ENCODE results near the gene C22orf39. TPM values are rescaled to one million over a fixed set of nuclear protein-coding genes. Genes with fewer than 3 reads are reported as not detected.

C22orf39 gene
- total RNA-seq, 4 donors from 2014 or later: 157 to 182 (median 178) TPM

GRCh38 chr22:19480789-19481188 is 33.3 kb upstream of the C22orf39 start:
- Histone ChIP-seq H3K27me3 (no peaks in the 10 kb centered on the region), H3K4me3 (no peak overlapping the region), H3K36me3 (no peaks in the 10 kb centered on the region), H3K27ac (no peak overlapping the region), H3K9me3 (no peaks in the 10 kb centered on the region), H3K4me1 (peaks cover 26 to 28% of the 10 kb centered on the region in 2 donors)
- DNase-seq (no peak), ATAC-seq (no peak)
- no peak for TF ChIP-seq POLR2A (IDR thresholded peaks at IDR 0.05)
- TF ChIP-seq, protein P1, sequence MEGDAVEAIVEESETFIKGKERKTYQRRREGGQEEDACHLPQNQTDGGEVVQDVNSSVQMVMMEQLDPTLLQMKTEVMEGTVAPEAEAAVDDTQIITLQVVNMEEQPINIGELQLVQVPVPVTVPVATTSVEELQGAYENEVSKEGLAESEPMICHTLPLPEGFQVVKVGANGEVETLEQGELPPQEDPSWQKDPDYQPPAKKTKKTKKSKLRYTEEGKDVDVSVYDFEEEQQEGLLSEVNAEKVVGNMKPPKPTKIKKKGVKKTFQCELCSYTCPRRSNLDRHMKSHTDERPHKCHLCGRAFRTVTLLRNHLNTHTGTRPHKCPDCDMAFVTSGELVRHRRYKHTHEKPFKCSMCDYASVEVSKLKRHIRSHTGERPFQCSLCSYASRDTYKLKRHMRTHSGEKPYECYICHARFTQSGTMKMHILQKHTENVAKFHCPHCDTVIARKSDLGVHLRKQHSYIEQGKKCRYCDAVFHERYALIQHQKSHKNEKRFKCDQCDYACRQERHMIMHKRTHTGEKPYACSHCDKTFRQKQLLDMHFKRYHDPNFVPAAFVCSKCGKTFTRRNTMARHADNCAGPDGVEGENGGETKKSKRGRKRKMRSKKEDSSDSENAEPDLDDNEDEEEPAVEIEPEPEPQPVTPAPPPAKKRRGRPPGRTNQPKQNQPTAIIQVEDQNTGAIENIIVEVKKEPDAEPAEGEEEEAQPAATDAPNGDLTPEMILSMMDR (IDR thresholded peaks at IDR 0.05 in 4 of 5, conservative IDR thresholded peaks at IDR 0.05 in 1 of 5): no peak
- in situ Hi-C loops (cut with MboI; ENCODE audit: low sequenced_read_pairs in 4 of 4) (loop anchor here in 1 of 4 donors (10.0 kb wide), 1 partner anchor 144 kb away; no protein-coding TSS in a partner anchor), intact Hi-C loops (cut with DNase I; ENCODE audit: low total_unique reads) (no loop called here)

DNA sequence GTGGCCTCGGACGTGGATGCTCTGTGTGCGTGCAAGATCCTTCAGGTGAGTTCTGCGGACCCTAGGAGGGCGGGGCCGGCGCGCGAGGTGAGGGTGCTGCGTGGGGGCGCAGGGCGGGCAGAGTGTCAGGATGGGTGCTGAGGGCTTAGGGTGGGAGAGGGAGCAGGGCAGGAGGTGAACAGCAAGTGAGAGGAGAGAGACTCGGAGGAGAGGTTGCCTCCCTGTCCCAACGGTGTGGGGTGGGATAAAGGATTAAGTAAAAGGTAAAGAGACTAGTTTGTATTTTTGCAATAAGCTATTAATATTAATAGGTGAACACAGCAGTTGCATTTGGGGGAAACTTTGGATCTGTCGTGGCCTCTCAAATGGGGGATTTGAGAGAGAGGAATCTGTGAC is 32.7 kb upstream of the C22orf39 start:
- Histone ChIP-seq H3K27ac (no peak overlapping the region), H3K27me3 (no peaks in the 10 kb centered on the region), H3K4me3 (peak overlapping the region; percentile 63 to 78 (median 68)), H3K4me1 (peaks cover 32 to 33% of the 10 kb centered on the region in 2 donors), H3K36me3 (peaks cover 0 to 4% of the 10 kb centered on the region in 2 donors), H3K9me3 (no peaks in the 10 kb centered on the region)
- intact Hi-C loops (cut with DNase I; ENCODE audit: low total_unique reads): no loop called here
- in situ Hi-C loops (cut with MboI; ENCODE audit: low sequenced_read_pairs in 4 of 4): loop anchor here in 1 of 4 donors (10.0 kb wide), 1 partner anchor 145 kb away; no protein-coding TSS in a partner anchor
- ATAC-seq (no peak), DNase-seq (no peak)
- TF ChIP-seq POLR2A (IDR thresholded peaks at IDR 0.05): no peak
- TF ChIP-seq, protein P1 (IDR thresholded peaks at IDR 0.05 in 4 of 5, conservative IDR thresholded peaks at IDR 0.05 in 1 of 5): no peak

- H3K4me3 ChIP-seq: peak within 1 kb of the TSS; percentile 63 to 78 (median 70)
- in situ Hi-C loops (cut with MboI; ENCODE audit: low sequenced_read_pairs in 4 of 4): loop anchor here in 1 of 4 donors (10.0 kb wide), 1 partner anchor 145 kb away; no protein-coding TSS in a partner anchor
- H3K27me3 ChIP-seq: no peaks in the 10 kb centered on the region
- ATAC-seq (peak; percentile 92 to 95), DNase-seq (peak; percentile 96 to 97)
- intact Hi-C loops (cut with DNase I; ENCODE audit: low total_unique reads): loop anchor here (1.0 to 2.0 kb wide), 7 partner anchors 32 to 357 kb away; partner anchors contain the start of genes C22orf39, CLTCL1, DGCR2 and ESS2
- peak within 1 kb of the TSS; percentile 90 to 98 (median 97) for H3K27ac ChIP-seq
- TF ChIP-seq, protein P1 (IDR thresholded peaks at IDR 0.05 in 4 of 5, conservative IDR thresholded peaks at IDR 0.05 in 1 of 5): no peak
- no peak for TF ChIP-seq POLR2A (IDR thresholded peaks at IDR 0.05)
- no peaks in the 10 kb centered on the region for H3K9me3 ChIP-seq
- H3K4me1 ChIP-seq: peaks cover 33 to 35% of the 10 kb centered on the region in 2 donors
- H3K36me3 ChIP-seq: peaks cover 0 to 10% of the 10 kb centered on the region in 2 donors
Measured at GRCh38 chr22:19479355-19480172, 32.1 kb upstream of the C22orf39 start, which contains the start of gene CDC45. TSS of gene CDC45 (plus strand) at chr22:19479920. CDS start at chr22:19479969, 49 bp downstream.

DNA sequence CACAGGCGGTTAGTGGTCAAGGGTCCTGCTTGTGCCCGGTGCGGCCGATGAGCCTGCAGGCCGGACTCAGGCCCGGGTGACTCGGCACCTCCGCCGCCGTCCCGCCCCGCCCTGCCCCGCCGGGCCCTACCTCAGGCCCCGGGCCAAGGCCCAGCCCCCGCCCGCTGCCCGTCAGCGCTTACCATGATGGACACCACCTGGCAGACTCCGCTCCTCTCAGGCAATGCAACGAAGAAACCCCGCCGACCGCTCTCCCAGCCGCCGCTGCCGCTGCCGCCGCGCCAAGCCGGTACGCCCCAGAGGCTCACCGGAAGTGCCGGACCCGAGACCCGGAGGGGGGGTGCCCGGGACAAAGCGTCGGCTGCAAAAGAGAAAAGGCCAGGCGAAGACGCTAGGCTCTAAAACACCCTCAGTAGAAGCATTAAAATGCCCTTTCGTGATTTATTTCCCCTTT is 31.4 kb upstream of the C22orf39 start, which contains the start of gene UFD1:
Gene UFD1, minus strand, starts transcription at position 293 of the 454 bp plus-strand sequence. Its CDS starts 108 bp downstream, at position 185.
- H3K27me3 ChIP-seq: no peaks in the 10 kb centered on the region
- intact Hi-C loops (cut with DNase I; ENCODE audit: low total_unique reads): loop anchor here (1.0 to 2.0 kb wide), 7 partner anchors 32 to 356 kb away; partner anchors contain the start of genes C22orf39, CLTCL1, DGCR2 and ESS2
- H3K36me3 ChIP-seq: peaks cover 0 to 17% of the 10 kb centered on the region in 2 donors
- TF ChIP-seq, protein P1 (IDR thresholded peaks at IDR 0.05 in 4 of 5, conservative IDR thresholded peaks at IDR 0.05 in 1 of 5): no peak
- TF ChIP-seq POLR2A (IDR thresholded peaks at IDR 0.05): peak; percentile 77 to 84
- H3K9me3 ChIP-seq: no peaks in the 10 kb centered on the region
- in situ Hi-C loops (cut with MboI; ENCODE audit: low sequenced_read_pairs in 4 of 4): no loop called here
- DNase-seq: peak; percentile 88 to 95
- peak within 1 kb of the TSS; percentile 90 to 98 (median 97) for H3K27ac ChIP-seq
- peak; percentile 71 to 77 for ATAC-seq
- peak within 1 kb of the TSS; percentile 63 to 78 (median 70) for H3K4me3 ChIP-seq
- H3K4me1 ChIP-seq: peaks cover 36 to 38% of the 10 kb centered on the region in 2 donors
